Measurements from ENCODE around the gene CNIH3. TPM values are rescaled to one million over a fixed set of nuclear protein-coding genes. Genes with fewer than 3 reads are reported as not detected.

Gene CNIH3
- total RNA-seq, 6 donors from 2014 or later: 0.39 to 4.2 (median 2.1) TPM

GRCh38 chr1:224621813-224622682 lies 5.9 kb downstream of the CNIH3 start:
- peaks cover 2 to 12% (median 6%) of the 10 kb centered on the region in 4 donors for H3K4me1 ChIP-seq
- peaks cover 0 to 13% (median 9%) of the 10 kb centered on the region in 4 donors for H3K27me3 ChIP-seq
- 81% methylated on average over 7 of the region's 7 CpGs for WGBS, 2 donors
- ATAC-seq (ENCODE audit: low FRiP score in 2 of 2): no peak
- H3K4me3 ChIP-seq: no peak overlapping the region
- TF ChIP-seq POLR2A (IDR thresholded peaks at IDR 0.05) (no peak), EP300 (IDR thresholded peaks at IDR 0.05) (no peak), POLR2AphosphoS5 (IDR thresholded peaks at IDR 0.05) (no peak)
- TF ChIP-seq, protein P1, sequence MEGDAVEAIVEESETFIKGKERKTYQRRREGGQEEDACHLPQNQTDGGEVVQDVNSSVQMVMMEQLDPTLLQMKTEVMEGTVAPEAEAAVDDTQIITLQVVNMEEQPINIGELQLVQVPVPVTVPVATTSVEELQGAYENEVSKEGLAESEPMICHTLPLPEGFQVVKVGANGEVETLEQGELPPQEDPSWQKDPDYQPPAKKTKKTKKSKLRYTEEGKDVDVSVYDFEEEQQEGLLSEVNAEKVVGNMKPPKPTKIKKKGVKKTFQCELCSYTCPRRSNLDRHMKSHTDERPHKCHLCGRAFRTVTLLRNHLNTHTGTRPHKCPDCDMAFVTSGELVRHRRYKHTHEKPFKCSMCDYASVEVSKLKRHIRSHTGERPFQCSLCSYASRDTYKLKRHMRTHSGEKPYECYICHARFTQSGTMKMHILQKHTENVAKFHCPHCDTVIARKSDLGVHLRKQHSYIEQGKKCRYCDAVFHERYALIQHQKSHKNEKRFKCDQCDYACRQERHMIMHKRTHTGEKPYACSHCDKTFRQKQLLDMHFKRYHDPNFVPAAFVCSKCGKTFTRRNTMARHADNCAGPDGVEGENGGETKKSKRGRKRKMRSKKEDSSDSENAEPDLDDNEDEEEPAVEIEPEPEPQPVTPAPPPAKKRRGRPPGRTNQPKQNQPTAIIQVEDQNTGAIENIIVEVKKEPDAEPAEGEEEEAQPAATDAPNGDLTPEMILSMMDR (IDR thresholded peaks at IDR 0.05): no peak
- no peaks in the 10 kb centered on the region for H3K36me3 ChIP-seq
- H3K27ac ChIP-seq: no peak overlapping the region
- no peaks in the 10 kb centered on the region for H3K9me3 ChIP-seq
- no peak for DNase-seq

- Histone ChIP-seq H3K9me3 (no peaks in the 10 kb centered on the region), H3K27me3 (peaks cover 0 to 5% (median 2%) of the 10 kb centered on the region in 4 donors), H3K4me3 (no peak overlapping the region), H3K27ac (no peak overlapping the region), H3K36me3 (no peaks in the 10 kb centered on the region), H3K4me1 (peaks cover 0 to 5% (median 0%) of the 10 kb centered on the region in 4 donors)
- TF ChIP-seq, protein P1 (IDR thresholded peaks at IDR 0.05): no peak
- no peak for TF ChIP-seq POLR2AphosphoS5 (IDR thresholded peaks at IDR 0.05)
- TF ChIP-seq POLR2A (IDR thresholded peaks at IDR 0.05): no peak
- no peak for TF ChIP-seq EP300 (IDR thresholded peaks at IDR 0.05)
- DNase-seq (no peak), ATAC-seq (ENCODE audit: low FRiP score in 2 of 2) (no peak)
- WGBS, 2 donors: 100% methylated on average over 2 of the region's 2 CpGs
These were observed 6.7 kb downstream of the CNIH3 start for GRCh38 chr1:224622831-224623230.

- Histone ChIP-seq H3K27ac (no peak overlapping the region), H3K36me3 (no peaks in the 10 kb centered on the region), H3K9me3 (no peaks in the 10 kb centered on the region), H3K4me3 (no peak overlapping the region), H3K27me3 (peaks cover 0 to under 1% (median 0%) of the 10 kb centered on the region in 4 donors), H3K4me1 (no peaks in the 10 kb centered on the region)
- DNase-seq (no peak), ATAC-seq (ENCODE audit: low FRiP score in 2 of 2) (no peak)
- WGBS, 2 donors: 67 to 81% methylated on average over 5 of the region's 5 CpGs
- no peak for TF ChIP-seq POLR2A (IDR thresholded peaks at IDR 0.05)
- TF ChIP-seq EP300 (IDR thresholded peaks at IDR 0.05): no peak
- TF ChIP-seq, protein P1 (IDR thresholded peaks at IDR 0.05): no peak
- no peak for TF ChIP-seq POLR2AphosphoS5 (IDR thresholded peaks at IDR 0.05)
These were observed 7.2 kb downstream of the CNIH3 start for GRCh38 chr1:224623310-224623714.

GRCh38 chr1:224623743-224624333 lies 7.7 kb downstream of the CNIH3 start:
- Histone ChIP-seq H3K27me3 (no peaks in the 10 kb centered on the region), H3K4me1 (no peaks in the 10 kb centered on the region), H3K4me3 (no peak overlapping the region), H3K9me3 (no peaks in the 10 kb centered on the region), H3K27ac (peak overlapping the region in 1 of 4 donors; percentile 4), H3K36me3 (no peaks in the 10 kb centered on the region)
- TF ChIP-seq POLR2AphosphoS5 (IDR thresholded peaks at IDR 0.05): no peak
- no peak for TF ChIP-seq EP300 (IDR thresholded peaks at IDR 0.05)
- WGBS, 2 donors: 39 to 43% methylated on average over 7 of the region's 7 CpGs
- DNase-seq: peak in 1 of 2 donors; percentile 28
- ATAC-seq (ENCODE audit: low FRiP score in 2 of 2): peak; percentile 7 to 28

GRCh38 chr1:224624432-224624831 lies 8.3 kb downstream of the CNIH3 start:
- Histone ChIP-seq H3K4me3 (no peak overlapping the region), H3K4me1 (no peaks in the 10 kb centered on the region), H3K36me3 (no peaks in the 10 kb centered on the region), H3K9me3 (no peaks in the 10 kb centered on the region), H3K27me3 (no peaks in the 10 kb centered on the region), H3K27ac (peak overlapping the region in 1 of 4 donors; percentile 4)
- ATAC-seq (ENCODE audit: low FRiP score in 2 of 2) (no peak), DNase-seq (no peak)
- 89 to 91% methylated on average over 4 of the region's 4 CpGs for WGBS, 2 donors
- no peak for TF ChIP-seq EP300 (IDR thresholded peaks at IDR 0.05)

Data from upper lobe of left lung (tissue), 6 donors.